GM18873 (cell line): Measurements from ENCODE around the gene LRRC37B.
"Not testable (repeated sequence)": the region's sequence is repeated elsewhere in the genome, so short reads cannot be mapped to it uniquely, and the experiment has no call there.

ENCODE experiments used
- ATAC-seq: cut with Tn5 transposase; IDR thresholded peaks from one replicate; pipeline ENCODE4 v1.9.1; 2021; ENCODE audit warnings: mild to moderate bottlenecking, moderate library complexity, moderate number of reproducible peaks; ENCODE audit not compliant: unreplicated experiment, low FRiP score

Gene LRRC37B

GRCh38 chr17:32006957-32007462 is at the start of gene LRRC37B:
TSS of gene LRRC37B (plus strand) at chr17:32007383. CDS start at chr17:32021393, 14,010 bp downstream.
- ATAC-seq, result no peak

GRCh38 chr17:31964131-31964530 is 43.1 kb upstream of the LRRC37B start:
- not testable (repeated sequence) for ATAC-seq

DNA sequence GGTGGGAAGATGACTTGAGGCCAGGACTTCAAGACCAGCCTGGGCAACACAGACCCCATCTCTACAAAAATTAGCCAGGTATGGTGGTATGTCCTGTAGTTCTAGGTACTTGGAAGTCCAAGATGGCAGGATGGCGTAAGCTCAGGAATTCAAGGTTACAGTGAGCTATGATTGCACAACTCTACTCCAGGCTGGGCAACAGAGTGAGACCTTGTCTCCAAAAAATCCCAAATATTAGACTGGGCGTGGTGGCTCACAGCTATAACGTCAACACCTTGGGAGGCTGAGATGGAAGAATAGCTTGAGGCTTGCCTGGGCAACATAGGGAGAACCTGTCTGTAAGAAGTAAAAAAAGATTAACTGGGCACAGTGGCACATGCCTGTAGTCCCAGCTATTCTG is 39.5 kb upstream of the LRRC37B start:
- no peak for ATAC-seq

DNA sequence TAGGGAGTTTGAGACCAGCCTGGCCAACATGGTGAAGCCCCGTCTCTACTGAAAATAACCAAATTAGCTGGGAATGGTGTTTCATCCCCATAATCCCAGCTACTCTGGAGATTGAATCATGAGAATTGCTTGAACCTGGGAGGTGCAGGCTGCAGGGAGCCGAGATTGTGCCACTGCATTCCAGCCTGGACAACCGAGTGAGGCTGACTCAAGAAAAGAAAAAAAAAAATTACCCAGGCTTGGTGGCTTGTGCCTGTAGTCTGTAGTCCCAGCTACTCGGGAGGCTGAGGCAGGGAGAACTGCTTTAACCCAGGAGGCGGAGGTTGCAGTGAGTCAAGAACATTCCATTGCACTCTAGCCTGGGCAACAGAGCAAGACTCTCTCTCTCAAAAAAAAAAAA is 36.8 kb upstream of the LRRC37B start:
- not testable (repeated sequence) for ATAC-seq

GRCh38 chr17:31974269-31975071 is 32.7 kb upstream of the LRRC37B start:
- ATAC-seq, result not testable (repeated sequence)

- ATAC-seq, result not testable (repeated sequence)
These were observed 31.8 kb upstream of the LRRC37B start for GRCh38 chr17:31975391-31975790.

DNA sequence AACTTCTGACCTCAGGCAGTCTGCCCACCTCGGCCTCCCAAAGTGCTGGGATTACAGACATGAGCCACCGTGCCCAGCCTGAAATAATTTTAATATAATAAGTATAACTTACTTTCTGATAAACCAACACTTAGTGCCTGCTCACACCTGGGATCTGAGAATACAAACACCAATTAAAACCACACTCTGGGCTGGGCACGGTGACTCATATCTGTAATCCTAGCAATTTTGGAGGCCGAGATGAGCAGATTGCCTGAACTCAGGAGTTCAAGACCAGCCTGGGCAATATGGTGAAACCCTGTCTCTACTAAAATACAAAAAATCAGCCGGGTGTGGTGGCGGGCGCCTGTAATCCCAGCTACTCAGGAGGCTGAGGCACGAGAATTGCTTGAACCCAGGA is 15.4 kb upstream of the LRRC37B start:
- not testable (repeated sequence) for ATAC-seq

DNA sequence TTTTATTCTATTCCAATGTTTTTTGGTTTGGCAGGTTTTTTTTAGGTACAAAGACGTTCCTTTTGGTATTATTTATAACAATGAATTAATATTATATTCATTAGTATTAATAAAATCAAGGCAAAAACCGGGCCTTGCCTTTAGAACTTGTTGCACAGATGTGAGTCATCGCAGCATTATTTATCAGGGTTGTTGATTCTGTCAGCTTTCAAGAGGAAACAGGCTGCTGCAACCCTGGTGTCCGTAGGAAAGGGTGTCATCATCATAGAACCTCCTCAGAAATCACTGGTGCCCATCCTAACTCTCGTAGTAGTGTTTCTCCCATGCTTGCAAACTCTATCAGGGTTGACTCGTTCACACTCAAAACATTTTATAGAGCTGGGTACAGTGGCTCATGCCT is 10.2 kb upstream of the LRRC37B start:
- ATAC-seq, result no peak

DNA sequence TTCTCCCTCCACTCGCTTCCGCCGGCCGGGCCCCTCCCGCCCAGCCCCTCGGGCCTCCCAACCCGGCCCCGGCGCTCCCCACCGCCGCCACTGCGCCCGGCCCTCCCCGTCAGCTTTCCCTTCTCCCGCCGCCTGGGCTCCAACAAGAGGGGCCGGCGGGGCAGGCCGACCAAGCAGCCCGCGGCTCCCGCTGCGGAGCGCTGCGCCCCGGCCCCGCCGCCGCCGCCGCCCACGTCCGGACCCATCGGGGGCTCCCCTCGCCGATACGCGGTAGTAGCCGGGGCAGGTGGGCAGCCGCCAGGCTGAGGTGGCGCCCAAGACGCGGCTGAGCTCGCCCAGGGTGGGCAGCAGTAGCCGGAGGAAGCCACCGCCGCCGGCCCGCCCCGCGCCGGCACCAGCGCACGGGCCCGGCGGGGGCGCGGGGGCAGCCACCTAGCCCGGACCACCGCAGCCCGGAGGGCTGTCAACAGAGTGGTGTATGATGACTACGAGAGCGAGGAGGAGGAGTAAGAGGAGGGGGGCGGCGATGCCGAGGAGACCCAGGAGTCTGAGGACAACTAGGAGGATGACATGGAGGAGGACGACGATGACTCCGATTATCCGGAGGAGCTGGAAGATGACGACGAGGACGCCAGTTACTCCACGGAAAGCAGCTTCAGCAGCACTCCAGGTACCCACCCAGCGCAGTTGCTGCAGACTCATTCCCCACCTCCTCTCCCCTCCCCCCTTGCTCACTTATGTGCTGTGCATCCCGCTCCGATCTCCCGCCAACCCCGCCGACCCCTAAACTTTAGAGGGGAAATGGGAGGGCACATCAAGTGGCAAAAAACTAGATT is 498 bp downstream of the LRRC37B start:
- ATAC-seq, result no peak

- no peak for ATAC-seq
These were observed 2.0 kb downstream of the LRRC37B start for GRCh38 chr17:32009262-32009542.

- no peak for ATAC-seq
These were observed 2.9 kb downstream of the LRRC37B start for GRCh38 chr17:32010114-32010513.

GRCh38 chr17:32015245-32016013 is 8.2 kb downstream of the LRRC37B start:
- ATAC-seq, result no peak

DNA sequence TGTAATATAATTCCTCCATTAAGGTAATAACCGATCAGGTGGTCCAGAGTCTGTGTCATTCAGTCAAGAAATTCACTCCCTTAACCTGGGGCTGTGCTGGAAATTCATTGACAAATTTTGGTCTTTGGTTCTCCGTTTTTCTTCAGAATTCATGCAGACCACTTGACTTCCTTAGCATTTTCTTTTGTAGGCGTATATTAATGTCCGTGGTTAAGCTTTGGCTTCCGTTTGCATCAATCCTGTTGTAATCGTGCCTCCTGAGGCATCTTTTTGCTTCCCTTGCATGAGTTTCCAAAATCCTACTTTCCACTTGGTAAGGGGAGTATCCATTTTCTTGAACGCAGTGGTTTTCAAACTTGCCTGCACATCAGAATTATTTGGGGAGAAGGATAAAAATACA is 9.0 kb downstream of the LRRC37B start:
- ATAC-seq, result no peak

GRCh38 chr17:32019228-32019627 is 12.0 kb downstream of the LRRC37B start:
- ATAC-seq, result no peak

GRCh38 chr17:32020943-32021614 is 13.9 kb downstream of the LRRC37B start:
- no peak for ATAC-seq

- ATAC-seq, result no peak
These were observed 14.4 kb downstream of the LRRC37B start for GRCh38 chr17:32021615-32021955.

GRCh38 chr17:32022554-32022953 is 15.4 kb downstream of the LRRC37B start:
- ATAC-seq, result not testable (repeated sequence)

DNA sequence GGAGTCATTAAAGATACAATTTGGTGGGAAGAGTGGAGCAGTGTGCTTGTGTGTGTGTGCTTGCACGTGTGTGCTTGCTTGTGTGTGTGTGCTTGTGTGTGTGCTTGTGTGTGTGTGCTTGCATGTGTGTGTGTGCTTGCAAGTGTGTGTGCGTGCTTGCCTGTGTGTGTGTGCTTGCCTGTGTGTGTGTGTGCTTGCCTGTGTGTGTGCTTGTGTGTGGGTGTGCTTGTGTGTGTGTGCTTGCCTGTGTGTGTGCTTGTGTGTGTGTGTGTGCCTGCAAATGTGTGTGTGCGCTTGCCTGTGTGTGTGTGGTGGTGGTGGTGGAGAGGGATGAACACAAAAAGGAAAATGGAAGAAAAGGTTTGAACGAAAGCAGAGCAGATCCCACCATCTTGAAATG is 20.1 kb downstream of the LRRC37B start:
- ATAC-seq, result not testable (repeated sequence)

DNA sequence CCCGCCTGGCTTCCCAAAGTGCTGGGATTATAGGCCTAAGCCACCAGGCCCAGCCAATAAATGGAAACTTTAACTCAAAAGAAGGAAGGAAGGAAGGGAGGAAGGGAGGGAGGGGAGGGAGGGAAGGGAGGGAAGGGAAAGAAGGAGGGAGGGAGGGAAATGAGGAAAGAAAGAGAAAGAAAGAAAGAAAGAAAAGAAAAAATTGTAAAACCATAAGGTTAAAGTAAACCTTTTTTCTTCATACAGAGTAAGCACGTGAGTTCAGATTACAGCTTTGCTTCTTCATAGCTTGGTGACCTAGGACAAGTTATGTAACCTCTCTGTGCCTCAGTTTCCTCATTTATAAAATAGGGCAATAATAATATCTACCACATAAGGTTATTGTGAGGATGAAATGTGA is 26.0 kb downstream of the LRRC37B start:
- no peak for ATAC-seq

- not testable (repeated sequence) for ATAC-seq
These were observed 26.6 kb downstream of the LRRC37B start for GRCh38 chr17:32033812-32034211.
